Mucosa of rectum (tissue), 2 donors: ENCODE data around the gene MLPH.

Experiments
- H3K27ac ChIP-seq, 2 donors: one replicate each; pipeline ENCODE4 v1.7.0; 2013; ENCODE audit warnings: inconsistent platforms in 2 of 2, low read depth in 2 of 2, low read length in 2 of 2
- H3K27me3 ChIP-seq, 2 donors: one replicate each; pipeline ENCODE4 v1.7.0; 2013; ENCODE audit warnings: low read length in 2 of 2; ENCODE audit not compliant: control insufficient read depth in 2 of 2, insufficient read depth in 2 of 2
- H3K36me3 ChIP-seq, 2 donors: one replicate each; pipeline ENCODE4 v1.7.0; 2013; ENCODE audit warnings: low read length in 2 of 2; ENCODE audit not compliant: control insufficient read depth in 2 of 2, insufficient read depth in 2 of 2
- H3K4me1 ChIP-seq, 2 donors: one replicate each; pipeline ENCODE4 v1.7.0; 2013; ENCODE audit warnings: low read length in 2 of 2, mild to moderate bottlenecking in 1 of 2; ENCODE audit not compliant: control insufficient read depth in 2 of 2, insufficient read depth in 2 of 2
- H3K4me3 ChIP-seq, 2 donors: one replicate each; pipeline ENCODE4 v1.7.0; 2013; ENCODE audit warnings: low read length in 2 of 2
- H3K9ac ChIP-seq, 2 donors: one replicate each; pipeline ENCODE4 v1.7.0; 2013; ENCODE audit warnings: low read length in 2 of 2, low read depth in 1 of 2, mild to moderate bottlenecking in 1 of 2
- H3K9me3 ChIP-seq, 2 donors: one replicate each; pipeline ENCODE4 v1.7.0; 2013; ENCODE audit warnings: low read length in 2 of 2; ENCODE audit not compliant: control insufficient read depth in 2 of 2
- donor health status: healthy.
- donor health status: Normal muscosa, but diverticular disease.

MLPH gene

DNA sequence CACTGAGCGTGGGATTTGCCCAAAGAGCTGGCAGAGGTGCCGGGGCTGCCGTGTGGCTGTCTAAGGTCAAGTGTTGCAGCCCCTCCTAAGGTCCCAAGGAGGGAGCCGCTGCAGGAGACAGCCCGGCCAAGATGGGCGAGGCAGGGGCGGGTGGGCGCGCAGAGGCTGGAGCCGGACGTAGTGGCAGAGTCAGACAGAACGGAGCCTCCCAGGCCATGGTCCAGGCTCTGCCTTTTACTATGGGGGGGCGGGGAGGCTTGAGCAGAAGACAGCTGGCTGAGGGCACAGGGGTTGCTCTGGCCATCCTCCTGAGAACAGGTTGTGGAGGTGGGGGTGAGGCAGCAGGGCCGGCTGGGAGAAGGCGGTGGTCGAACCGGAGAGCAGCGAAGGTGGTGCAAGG lies 51.9 kb downstream of the MLPH start:
- Histone ChIP-seq H3K4me1 (peaks cover 8 to 21% of the 10 kb centered on the region in 2 donors), H3K27ac (no peak overlapping the region), H3K9me3 (no peaks in the 10 kb centered on the region), H3K9ac (no peak overlapping the region), H3K27me3 (no peaks in the 10 kb centered on the region), H3K36me3 (peaks cover 2 to 20% of the 10 kb centered on the region in 2 donors), H3K4me3 (no peak overlapping the region)

DNA sequence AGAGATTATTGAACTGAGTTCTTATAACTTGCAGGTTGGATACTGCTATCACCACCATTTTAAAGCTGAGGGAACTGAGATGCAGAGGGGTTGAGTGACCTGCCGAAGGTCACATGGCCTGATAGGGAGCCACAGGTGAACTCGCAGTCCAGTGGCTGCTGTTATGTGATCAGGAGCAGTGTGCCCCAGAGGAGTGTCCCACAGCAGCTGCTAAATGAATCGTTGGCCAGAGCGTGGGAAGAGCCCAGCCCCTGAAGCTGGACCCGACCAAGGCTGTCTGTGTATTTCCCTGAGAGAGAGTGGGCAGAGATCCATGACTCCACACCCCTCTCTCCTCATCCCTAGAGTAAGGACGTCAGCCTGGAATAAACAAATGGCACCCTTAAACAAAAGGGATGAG lies 52.6 kb downstream of the MLPH start:
- H3K9me3 ChIP-seq, result no peaks in the 10 kb centered on the region
- H3K27ac ChIP-seq, result no peak overlapping the region
- peaks cover 8 to 21% of the 10 kb centered on the region in 2 donors for H3K4me1 ChIP-seq
- no peak overlapping the region for H3K4me3 ChIP-seq
- H3K27me3 ChIP-seq, result no peaks in the 10 kb centered on the region
- H3K9ac ChIP-seq, result no peak overlapping the region
- peaks cover 2 to 18% of the 10 kb centered on the region in 2 donors for H3K36me3 ChIP-seq

DNA sequence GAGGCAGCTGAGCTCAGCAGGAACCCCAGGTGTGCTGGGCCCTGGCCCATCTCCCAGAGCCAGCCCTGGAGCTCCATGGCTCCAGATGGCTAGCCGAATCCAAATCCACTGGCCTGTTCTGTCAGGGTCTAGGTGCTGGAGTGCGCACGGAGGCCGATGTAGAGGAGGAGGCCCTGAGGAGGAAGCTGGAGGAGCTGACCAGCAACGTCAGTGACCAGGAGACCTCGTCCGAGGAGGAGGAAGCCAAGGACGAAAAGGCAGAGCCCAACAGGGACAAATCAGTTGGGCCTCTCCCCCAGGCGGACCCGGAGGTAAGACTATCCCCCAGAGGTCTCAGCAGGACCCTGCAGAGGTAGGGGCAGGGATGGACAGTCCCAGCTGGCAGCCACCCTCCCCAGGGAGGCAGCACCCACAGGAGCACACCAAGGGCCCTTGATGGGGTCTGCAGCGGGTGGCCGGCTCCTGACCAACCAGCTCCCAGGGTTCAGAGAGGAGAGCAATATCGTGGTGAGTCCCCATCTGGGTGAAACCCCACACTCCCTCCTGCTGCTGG lies 53.2 kb downstream of the MLPH start:
- peak overlapping the region in 1 of 2 donors; percentile 10 for H3K27ac ChIP-seq
- no peaks in the 10 kb centered on the region for H3K9me3 ChIP-seq
- no peaks in the 10 kb centered on the region for H3K27me3 ChIP-seq
- H3K36me3 ChIP-seq, result peaks cover 0 to 12% of the 10 kb centered on the region in 2 donors
- peaks cover 8 to 21% of the 10 kb centered on the region in 2 donors for H3K4me1 ChIP-seq
- H3K4me3 ChIP-seq, result no peak overlapping the region
- no peak overlapping the region for H3K9ac ChIP-seq

DNA sequence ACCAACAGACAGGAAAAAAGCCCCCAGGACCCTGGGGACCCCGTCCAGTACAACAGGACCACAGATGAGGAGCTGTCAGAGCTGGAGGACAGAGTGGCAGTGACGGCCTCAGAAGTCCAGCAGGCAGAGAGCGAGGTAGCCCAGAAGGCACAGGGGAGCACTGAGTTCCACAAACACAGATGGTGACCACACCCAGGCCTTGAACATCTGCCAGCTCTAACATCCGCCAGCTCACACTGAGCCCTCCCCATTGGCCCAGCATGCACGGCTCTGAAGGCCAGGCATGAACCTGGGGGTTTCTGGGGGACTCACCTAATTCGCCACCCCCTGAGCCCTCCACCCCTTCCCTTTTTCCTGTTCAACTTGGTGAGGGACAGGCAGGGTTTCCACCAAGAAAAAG lies 53.8 kb downstream of the MLPH start:
- Histone ChIP-seq H3K9ac (no peak overlapping the region), H3K9me3 (no peaks in the 10 kb centered on the region), H3K4me3 (no peak overlapping the region), H3K27ac (peak overlapping the region in 1 of 2 donors; percentile 10), H3K27me3 (no peaks in the 10 kb centered on the region), H3K4me1 (peaks cover 8 to 21% of the 10 kb centered on the region in 2 donors), H3K36me3 (peaks cover 0 to 14% of the 10 kb centered on the region in 2 donors)

- peak overlapping the region in 1 of 2 donors; percentile 6 for H3K27ac ChIP-seq
- peaks cover 0 to 17% of the 10 kb centered on the region in 2 donors for H3K36me3 ChIP-seq
These were observed 54.2 kb downstream of the MLPH start for GRCh38 chr2:237541243-237541642.

GRCh38 chr2:237542001-237542704 lies 55.1 kb downstream of the MLPH start:
- H3K9me3 ChIP-seq, result no peaks in the 10 kb centered on the region
- H3K27me3 ChIP-seq, result no peaks in the 10 kb centered on the region
- no peak overlapping the region for H3K9ac ChIP-seq
- peaks cover 0 to 18% of the 10 kb centered on the region in 2 donors for H3K36me3 ChIP-seq
- H3K4me3 ChIP-seq, result no peak overlapping the region
- H3K27ac ChIP-seq, result no peak overlapping the region
- H3K4me1 ChIP-seq, result peaks cover 8 to 21% of the 10 kb centered on the region in 2 donors

More at GRCh38 chr2:237541243-237541642, 54.2 kb downstream of the MLPH start:
- Histone ChIP-seq H3K9me3 (no peaks in the 10 kb centered on the region), H3K27me3 (no peaks in the 10 kb centered on the region), H3K4me3 (no peak overlapping the region), H3K9ac (no peak overlapping the region), H3K4me1 (peaks cover 8 to 21% of the 10 kb centered on the region in 2 donors)

GRCh38 chr2:237546040-237546875 lies 59.2 kb downstream of the MLPH start:
- H3K4me3 ChIP-seq, result no peak overlapping the region
- no peaks in the 10 kb centered on the region for H3K27me3 ChIP-seq
- peaks cover 4 to 34% of the 10 kb centered on the region in 2 donors for H3K36me3 ChIP-seq
- peaks cover 0 to 5% of the 10 kb centered on the region in 2 donors for H3K4me1 ChIP-seq
- no peak overlapping the region for H3K27ac ChIP-seq
- no peak overlapping the region for H3K9ac ChIP-seq
- no peaks in the 10 kb centered on the region for H3K9me3 ChIP-seq

DNA sequence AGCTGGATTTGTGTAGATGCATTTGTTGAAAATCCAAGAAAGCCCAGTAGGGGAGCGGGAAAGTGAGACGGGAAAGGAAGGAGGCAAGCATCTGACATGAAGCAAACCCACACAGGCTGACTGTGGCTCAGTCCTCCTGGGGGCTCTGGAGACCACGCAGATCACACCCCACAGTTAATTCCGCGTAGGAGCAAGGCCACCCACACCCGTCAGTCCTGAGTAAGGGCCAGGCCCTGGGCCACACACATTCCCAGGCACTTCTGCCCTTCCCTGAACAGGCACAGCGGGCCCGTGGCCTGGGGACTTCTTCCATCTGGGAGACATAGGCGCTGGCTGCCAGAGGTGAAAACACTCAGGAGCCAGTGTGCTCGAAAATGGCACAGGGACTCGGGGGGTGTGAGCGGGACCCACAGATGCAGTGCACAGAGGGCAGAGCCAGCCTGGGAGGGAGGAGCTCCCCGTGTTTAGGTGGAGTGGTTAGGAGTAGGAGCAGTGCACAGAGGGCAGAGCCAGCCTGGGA lies 59.9 kb downstream of the MLPH start:
- Histone ChIP-seq H3K27ac (peak overlapping the region in 1 of 2 donors; percentile 9), H3K9me3 (no peaks in the 10 kb centered on the region), H3K4me3 (no peak overlapping the region), H3K4me1 (peaks cover 0 to 3% of the 10 kb centered on the region in 2 donors), H3K27me3 (no peaks in the 10 kb centered on the region), H3K9ac (no peak overlapping the region), H3K36me3 (peaks cover 4 to 36% of the 10 kb centered on the region in 2 donors)

DNA sequence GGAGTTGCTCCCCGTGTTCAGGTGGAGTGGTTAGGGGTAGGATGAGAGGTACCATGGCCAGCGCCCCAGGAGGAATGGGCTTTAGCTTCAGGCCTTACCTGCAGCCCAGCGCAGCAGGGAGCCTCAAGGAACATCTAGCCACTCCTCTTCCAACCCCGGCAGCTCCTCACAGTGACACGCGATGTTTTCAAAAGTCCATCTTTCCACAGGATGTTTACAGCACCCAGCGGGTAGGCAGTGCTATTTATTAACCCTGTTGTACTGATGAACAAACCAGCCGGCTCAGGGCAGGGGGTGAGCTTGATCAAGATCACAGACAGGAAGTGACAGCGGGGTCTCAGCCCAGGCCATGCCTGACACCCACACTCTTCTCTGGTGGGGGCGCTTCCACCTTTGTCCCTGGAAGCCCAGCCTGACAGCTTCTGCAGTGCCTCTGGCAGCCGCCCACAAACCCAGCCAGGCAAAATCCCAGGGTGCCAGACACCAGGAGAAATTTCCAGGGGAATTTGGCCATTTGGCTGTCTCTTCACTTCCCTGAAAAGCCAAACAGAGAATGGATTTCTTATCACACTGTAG lies 60.9 kb downstream of the MLPH start:
- H3K27me3 ChIP-seq, result no peaks in the 10 kb centered on the region
- no peaks in the 10 kb centered on the region for H3K9me3 ChIP-seq
- H3K36me3 ChIP-seq, result peaks cover 4 to 39% of the 10 kb centered on the region in 2 donors
- peaks cover 0 to 3% of the 10 kb centered on the region in 2 donors for H3K4me1 ChIP-seq
- no peak overlapping the region for H3K4me3 ChIP-seq
- no peak overlapping the region for H3K9ac ChIP-seq
- H3K27ac ChIP-seq, result no peak overlapping the region
